Activated CD8-positive, alpha-beta memory T cell treated with anti-CD3 and anti-CD28 coated beads for 36 hours (primary cell): Measurements from ENCODE around the gene XYLT1. TPM values are rescaled to one million over a fixed set of nuclear protein-coding genes. Genes with fewer than 3 reads are reported as not detected.

Source experiments
- CTCF ChIA-PET: fragments of 350-600 bp; sonication (Branson Sonifier 250); formaldehyde crosslinking; loops from one replicate; lab custom pipeline; 2021; ENCODE audit warnings: antibody characterized with exemption; lab: Charles Lee
- POLR2A ChIA-PET: fragments of 350-600 bp; sonication (Branson Sonifier 250); formaldehyde crosslinking; loops from one replicate; lab custom pipeline; 2021; ENCODE audit warnings: antibody characterized with exemption; lab: Charles Lee
- total RNA-seq, 2 experiments: library from RNA; stranded (reverse); gene quantifications; one replicate each; pipeline ENCODE4 v1.2.3, GENCODE V29; 2021

XYLT1 gene
- total RNA-seq, 2 experiments from 2014 or later = 4.9 to 5.2 TPM

DNA sequence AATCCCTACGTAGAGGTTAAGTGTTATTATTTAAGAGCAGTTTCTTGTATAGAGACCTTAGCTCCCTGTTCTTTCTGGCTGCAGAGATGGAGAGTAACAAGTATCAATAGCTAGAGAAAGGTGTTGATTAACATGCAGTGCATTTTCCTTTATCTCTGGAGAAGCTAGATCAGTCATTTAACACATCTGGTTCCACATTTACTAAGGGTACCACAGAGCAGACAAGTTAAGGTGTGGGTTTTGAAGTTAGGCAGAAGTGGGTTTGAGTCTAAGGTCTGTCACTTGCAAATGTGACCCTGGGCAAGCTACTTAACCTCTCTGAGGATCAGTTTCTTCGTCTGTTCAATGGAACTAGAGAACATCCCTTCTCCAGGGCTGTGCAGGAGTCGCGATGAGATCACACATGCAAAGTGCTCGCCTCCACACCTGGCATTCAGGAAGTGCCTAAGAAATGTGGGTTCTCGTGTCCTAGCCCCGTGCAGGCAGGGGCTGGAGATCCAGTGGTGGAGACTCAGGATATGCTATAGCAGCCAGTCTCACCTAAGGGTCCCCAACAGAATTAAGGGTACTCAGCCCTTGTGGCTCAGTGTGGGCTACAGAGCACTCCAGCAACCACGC, 224.4 kb downstream of the XYLT1 start:
- POLR2A ChIA-PET = no interaction called here
- CTCF ChIA-PET = no interaction called here

DNA sequence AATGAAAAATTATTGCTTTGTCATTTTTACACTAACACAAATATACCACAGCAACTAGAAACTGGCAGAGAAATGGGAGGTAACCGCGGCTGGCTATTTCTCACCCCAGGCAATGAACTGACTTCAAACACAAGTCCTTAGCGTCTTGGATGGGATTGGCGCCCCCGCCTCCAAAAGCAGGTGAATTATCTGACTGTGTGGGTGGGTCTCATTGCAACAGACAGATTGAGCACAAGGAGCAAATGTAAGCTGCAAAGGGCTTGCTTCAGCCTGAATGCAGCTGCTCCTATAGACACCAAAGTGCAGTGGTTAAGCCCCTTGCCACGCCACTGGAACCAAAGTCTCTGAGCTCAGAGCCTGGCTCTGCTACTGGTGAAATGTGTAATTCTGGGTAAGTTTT, 225.0 kb downstream of the XYLT1 start:
- POLR2A ChIA-PET = interaction anchor here (0.6 kb wide), 1 partner anchor 21 kb away, joined by 3 read pairs; no protein-coding TSS in a partner anchor
- CTCF ChIA-PET = no interaction called here

DNA sequence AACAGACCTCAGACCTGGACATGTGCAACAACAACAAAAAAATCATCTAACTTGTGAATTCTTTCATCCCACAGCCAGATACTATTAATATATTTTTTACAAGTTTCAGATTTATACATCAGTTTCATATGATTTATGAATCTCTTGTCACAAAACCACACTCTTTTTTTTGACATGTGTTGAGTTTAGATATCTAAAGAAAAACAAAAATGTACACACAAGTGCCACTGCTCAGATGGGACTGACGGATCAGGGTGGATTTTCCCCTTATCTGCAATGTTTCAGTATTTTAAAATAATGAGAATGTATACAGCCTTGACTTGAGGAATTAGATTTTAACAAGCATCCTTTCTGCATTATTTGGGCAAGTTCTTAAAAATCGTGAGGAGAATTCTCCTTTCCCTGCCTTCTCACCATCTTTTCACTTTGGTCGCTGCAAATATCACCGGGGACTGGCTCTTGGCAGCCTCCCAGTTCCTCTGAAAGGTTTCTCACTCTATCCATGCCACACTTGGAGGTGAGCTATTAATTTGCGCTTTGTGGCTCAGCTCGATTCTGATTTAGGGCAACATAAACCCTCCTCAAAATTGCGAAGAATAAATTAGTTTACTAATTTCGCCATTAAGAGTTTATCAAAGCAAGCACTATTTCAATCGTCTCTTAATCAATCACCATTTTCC, 225.7 kb downstream of the XYLT1 start:
- ChIA-PET CTCF (no interaction called here), POLR2A (no interaction called here)

DNA sequence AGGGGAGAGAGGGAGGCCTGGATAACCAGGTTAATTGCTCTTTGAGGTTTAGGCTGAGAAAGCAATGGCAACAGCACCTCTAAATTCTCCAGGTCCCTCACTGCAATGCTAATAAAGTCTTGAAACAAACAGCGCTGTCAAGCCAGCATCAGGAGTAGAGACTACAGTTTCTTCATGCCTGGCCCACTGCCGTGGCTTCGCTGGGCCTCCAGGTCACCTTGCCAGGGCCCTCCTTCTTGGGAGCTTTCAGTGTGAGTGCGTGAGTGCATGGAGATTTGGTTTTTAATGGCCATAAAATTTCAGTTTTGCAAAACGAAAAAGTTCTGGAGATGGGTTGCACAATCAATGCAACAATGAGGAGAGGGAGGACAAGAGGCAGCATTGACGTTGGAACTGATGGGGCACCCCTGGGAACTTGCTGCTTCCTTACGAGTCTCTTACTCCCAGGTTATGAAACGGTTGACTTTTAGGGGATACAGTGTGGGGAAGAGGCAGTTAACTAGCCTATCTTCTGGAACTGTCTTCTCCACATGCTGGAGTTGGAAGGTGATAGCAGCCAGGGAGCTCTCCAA, 229.4 kb downstream of the XYLT1 start:
- ChIA-PET POLR2A (no interaction called here), CTCF (no interaction called here)

DNA sequence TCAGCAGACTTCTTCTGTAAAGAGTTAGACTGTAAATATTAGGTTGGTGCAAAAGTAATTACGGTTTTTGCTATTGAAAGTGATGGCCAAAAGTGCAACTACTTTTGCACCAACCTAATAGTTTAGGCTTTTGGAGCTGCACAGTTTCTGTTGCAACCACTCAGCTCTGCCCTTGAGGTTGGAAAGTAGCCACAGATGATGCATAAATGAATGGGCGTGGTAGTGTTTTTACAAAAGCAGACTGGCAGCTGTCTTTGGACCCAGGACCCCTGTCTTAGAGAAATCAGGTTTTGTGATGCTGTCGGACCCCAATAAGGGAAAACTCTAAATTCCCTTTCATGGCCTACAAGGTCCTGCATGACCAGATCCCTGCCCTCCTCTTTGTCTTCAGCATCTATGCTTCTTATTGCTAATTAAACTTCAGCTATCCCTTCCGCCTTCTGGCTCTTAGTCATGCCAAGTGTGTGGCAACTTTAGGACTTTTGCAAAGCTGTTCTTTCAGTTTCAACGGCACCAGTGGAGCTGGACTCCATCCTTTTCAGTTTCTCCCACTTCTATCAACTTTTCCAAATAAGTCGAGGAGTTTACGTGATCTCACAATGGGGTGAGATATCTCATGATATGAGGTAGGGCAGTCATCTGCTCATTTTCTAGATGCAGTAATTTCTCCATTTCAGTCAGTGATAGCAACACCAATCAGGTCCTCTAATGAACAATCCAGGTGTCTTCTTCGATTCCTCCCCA, 232.3 kb downstream of the XYLT1 start:
- CTCF ChIA-PET = no interaction called here
- POLR2A ChIA-PET = no interaction called here

DNA sequence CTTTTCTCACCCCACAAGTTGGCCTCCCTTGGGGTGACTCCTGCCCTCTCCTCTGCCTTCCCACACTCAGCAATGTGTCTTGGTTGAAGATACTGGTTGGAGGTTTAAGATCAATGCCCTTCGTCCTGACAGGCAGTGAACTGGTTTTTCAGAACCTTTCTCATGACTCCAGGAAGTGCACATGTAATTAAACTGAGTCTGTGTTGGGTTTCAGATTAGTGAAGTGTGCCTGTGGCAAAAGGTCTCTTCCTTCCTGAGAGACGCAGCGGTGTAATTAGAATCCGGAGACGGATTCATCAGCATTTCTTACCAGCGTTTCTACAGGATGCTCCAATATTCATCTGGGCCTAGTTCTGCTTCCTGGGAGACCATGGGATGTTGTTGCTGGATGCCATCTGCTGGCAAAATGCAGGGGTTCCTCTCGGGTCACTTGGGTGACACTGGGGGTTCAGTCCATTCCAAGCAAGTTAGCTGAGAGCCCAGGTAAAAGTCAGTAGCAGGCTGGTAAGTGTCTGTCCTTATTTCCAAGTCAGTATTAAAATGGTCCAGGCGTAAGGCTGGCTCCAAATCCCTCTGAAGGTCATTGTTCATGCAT, 233.3 kb downstream of the XYLT1 start:
- CTCF ChIA-PET = no interaction called here
- POLR2A ChIA-PET = no interaction called here

DNA sequence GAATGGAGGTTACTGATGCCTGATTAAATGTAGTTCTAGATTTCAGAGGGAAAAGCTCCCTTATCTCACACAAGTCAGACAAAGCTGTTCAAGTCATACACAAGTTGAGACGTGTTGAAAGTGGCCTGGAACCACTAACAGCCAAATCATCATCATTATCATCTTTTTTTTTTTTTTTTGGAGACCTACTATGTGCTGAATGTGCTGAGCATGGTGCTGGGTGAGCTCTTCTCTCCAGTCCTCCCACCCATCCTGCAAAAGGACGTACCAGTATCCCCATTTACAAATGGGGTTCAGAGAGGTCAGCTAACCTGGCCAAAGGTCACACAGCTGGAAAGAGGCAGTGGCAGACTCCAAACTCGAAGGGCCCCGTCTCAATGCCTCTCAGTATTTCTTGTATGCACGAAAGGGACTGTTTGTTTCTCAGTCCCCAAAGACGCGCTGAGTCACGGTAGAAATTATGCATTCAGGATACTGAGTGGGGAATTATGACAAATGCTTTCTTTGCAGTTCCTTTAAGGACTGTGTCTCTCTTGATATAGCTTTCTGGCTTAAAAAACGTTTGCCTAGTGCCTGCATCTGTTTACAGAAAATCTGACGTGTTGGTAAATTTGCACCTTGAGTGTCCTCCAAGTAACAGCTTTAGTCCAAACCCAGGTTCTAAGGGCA, 235.5 kb downstream of the XYLT1 start:
- ChIA-PET POLR2A (interaction anchor here (0.6 kb wide), 1 partner anchor 312 kb away, joined by 3 read pairs; no protein-coding TSS in a partner anchor), CTCF (interaction anchor here (0.6 kb wide), 2 partner anchors 11 to 13 kb away, joined by 3 to 4 read pairs; no protein-coding TSS in a partner anchor)

DNA sequence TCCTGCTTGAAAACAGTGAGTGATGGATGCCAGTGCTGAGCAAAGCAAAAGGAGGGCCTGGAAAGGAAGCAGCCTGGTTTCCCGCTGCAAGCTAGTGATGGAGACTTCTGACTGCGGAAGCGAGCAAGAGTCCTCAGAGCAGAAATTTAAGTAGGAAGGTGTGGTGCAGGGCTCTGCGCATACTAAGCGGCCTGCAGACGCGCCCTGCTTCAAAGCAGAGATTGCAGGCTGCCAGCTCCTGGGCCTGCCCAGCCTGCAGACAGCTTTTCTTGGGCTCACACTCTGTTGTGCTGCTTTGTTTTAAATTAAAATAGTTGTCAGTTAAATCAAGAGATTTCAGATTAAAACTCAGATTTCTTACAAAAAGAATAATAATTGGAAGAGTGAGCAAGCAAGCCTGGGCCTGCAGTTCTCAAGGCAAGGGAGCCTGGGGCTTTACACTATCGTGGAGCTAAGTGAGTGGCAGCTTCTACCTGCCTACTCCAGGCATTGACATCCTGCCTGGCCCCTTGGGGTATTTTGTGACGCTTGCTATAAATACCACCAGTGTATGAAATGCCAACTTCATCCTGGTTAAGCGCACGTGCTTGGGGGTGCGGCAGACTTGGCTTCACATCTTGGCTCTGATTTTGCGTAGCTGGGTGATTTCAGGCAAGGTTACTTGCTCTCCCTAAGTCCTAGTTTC, 237.3 kb downstream of the XYLT1 start:
- CTCF ChIA-PET = no interaction called here
- POLR2A ChIA-PET = no interaction called here

DNA sequence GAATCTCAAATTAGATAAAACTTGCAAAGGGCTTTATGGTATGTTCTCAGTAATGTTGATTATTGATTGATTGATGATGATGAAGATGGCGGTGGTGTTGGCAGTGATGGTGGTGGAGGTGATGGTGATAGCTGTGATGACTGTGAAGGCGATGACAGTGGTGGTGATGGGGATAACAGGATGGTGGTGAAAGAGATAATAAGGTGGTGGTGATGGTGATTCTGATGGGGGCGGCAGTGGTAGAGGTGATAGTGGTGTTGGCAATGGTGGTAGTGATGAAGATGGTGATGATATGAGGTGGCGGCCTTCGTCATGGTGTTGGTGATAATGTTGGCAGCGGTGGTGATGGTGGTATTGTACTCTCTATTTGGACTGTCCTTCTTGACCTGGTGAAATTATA, 238.3 kb downstream of the XYLT1 start:
- CTCF ChIA-PET = no interaction called here

DNA sequence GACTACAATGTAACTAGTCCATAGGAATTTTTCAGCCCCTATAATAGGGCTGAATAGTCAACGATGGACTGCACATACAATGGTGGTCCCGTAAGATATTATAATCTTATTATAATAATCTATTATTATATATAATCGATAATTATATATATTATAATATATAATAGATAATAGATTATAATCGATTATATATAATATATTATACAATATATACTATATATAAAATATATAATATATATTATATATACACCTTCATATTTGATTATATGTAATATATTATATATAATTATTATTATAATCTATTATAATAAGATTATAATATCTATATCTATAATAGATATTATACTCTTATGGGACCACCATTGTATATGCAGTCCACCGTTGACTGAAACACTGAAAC, 238.8 kb downstream of the XYLT1 start:
- ChIA-PET POLR2A (no interaction called here), CTCF (no interaction called here)

More for the DNA sequence above, 238.3 kb downstream of the XYLT1 start:
- POLR2A ChIA-PET = no interaction called here

DNA sequence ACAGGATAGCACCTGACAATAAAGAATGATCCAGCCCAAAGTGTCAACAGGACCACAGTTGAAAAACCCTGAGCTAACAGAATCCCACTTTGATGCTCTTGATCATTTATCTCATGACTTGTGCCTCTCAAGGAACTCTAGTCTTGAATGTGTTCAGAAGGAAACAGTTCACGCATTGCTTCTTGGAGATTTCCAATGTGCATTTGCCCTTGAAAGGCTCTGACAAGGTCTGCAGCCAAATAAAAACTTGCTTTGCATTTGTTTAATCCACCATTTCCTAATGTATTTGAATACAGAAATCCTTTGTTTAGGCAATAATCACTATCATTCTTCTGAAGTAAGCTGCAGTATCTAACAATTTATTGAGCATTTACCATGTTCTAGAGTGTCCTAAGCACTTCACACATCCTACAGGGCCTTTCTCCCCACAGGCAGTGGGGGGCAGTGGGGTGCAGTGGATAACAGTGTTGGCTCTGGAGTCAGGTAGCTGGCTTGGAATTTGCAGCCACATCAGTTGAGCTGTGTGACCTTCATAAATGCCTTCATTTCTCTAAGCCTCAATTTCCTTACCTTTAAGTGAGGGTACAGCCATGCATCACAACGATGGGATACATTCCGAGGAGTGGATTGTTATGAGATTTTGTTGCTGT, 239.7 kb downstream of the XYLT1 start:
- POLR2A ChIA-PET = no interaction called here
- CTCF ChIA-PET = no interaction called here

DNA sequence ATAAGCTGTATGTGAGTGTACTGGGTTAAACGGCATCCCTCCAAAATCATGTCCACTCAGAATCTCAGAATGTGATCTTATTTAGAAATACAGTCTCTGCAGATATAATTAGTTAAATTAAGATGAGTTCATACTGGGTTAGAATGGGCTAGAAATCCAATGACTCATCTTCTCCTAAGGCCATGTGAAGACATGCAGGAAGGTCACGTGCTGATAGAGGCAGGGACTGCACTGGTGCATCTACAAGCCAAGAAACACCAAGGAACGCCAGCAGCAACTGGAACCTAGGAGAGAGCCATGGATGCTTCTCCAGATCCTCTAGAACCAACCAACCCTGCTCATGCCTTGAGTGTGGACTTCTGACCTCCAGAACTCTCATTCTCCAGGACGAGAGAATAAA, 241.0 kb downstream of the XYLT1 start:
- ChIA-PET CTCF (no interaction called here), POLR2A (no interaction called here)

DNA sequence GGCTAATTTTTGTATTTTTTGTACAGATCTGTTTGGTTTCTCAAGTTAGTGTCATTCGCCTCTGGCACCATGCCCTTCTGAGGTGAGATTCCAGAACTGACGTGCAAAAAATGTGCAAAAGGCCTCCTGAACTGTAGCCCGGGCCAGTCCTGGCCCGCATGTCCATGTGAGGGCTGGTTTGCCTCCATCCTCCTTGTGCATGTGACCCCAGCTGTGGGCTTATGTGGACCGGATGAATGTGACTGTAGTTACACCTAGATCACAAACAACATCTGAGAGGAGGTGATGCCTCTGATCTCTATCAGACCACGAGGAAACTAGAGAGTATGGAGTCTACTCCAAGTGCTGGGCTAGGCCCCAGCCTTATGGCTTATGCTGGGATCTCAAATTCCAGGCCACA, 241.6 kb downstream of the XYLT1 start:
- ChIA-PET CTCF (no interaction called here), POLR2A (no interaction called here)

DNA sequence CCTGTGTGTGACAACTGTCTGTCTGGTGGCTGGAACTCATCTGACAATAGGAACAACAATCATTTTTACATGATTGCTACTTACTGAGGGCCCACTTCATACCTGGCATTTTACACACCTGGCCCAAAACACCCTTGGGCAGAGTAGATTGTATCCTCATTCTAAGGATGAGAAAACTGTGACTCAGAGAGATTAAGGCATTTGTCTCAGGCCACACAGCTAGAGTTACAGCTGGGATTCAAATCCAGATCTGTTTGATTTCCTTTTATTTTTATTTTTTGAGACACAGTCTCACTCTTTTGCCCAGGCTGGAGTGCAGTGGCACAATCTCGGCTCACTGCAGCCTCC, 242.1 kb downstream of the XYLT1 start:
- CTCF ChIA-PET = no interaction called here
- POLR2A ChIA-PET = no interaction called here

DNA sequence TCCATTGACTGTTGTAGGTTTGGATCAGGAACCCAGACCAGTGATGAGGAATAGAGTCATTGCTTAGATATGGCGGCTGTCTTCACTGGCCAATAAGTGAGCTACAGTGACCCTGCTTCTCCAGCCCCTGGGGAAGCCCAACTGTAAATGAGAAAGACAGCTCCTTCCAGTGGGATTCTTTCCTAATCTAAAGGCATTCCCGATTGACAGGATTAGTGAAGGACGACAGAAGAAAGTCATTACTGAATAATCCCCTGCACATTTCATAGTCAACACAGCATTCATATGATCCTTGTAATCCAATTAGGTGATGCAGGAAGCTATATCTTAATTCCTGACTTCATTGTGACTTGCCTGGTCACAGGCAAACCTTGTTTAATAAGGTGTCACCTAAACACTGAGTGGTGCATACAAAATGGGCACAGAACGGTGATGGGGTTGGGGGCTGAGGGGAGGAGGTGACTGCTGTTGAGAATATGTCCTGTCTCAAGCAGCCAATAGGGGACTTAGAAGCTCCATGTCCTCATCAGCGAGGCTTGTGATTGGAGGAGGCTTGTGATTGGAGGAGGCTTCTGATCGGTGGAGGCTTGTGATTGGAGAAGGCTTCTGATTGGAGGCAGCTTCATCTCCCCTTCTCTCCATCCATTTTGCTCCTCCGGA, 242.6 kb downstream of the XYLT1 start:
- CTCF ChIA-PET = no interaction called here
- POLR2A ChIA-PET = no interaction called here

DNA sequence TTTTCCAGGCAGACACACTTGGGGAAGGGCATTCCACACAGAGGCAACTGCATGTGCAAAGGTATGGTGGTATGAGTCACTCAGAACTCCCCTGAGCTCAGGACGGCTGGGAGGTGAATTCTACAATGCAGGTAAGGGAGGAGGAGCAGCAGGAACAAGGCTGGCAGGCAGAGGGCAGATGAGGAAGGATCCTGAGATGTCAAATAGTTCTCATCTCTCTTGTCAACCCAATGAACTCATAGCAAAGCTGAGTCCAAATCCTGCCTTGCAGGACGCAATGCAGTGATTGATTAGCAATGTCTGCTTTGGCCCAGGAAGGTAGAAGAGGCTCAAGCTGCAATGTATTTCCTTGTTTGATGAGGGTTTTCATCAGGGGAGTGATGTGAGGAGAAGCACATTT, 243.5 kb downstream of the XYLT1 start:
- POLR2A ChIA-PET = no interaction called here

DNA sequence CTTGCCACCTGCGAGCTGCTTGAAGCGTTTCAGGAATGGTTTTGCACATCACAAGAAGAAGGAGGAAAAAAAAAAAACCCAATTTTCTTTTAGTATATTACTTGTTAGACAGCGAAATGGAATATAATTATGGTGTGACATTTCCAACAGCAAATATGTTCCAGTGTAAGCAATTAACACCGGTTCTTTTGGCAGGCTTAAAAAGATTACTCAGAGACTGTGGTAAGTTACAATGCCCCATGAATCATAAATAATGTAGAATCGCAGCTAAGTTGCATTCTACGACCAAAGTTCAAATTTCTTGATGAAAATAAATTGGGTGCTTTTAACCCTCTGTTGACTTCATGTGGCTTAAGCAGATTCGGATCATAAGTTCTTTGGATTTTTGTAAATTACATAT, 245.2 kb downstream of the XYLT1 start:
- ChIA-PET POLR2A (interaction anchor here (0.7 kb wide), 1 partner anchor 20 kb away, joined by 3 read pairs; no protein-coding TSS in a partner anchor), CTCF (interaction anchor here (1.0 kb wide), 1 partner anchor 32 kb away, joined by 3 read pairs; no protein-coding TSS in a partner anchor)

More for the DNA sequence above, 243.5 kb downstream of the XYLT1 start:
- CTCF ChIA-PET = no interaction called here

DNA sequence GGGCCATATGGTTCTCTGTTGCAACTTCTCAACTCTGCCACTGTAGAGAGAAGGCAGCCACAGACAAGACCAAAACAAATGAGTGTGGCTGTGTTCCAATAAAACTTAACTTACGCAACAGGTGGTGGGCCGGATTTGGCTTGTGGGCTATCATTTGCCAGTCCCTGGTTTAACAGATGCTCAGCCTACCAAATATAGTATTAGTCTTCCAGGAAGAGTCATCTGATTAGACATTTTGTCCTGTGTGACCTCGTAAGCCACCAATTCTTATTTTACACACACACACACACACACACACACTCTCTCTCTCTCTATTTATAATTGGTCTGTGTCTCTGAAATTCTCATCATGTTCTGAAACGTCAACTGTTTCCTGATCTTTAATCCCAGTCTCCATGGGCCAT, 245.9 kb downstream of the XYLT1 start:
- ChIA-PET CTCF (interaction anchor here (0.6 kb wide), 1 partner anchor 11 kb away, joined by 3 read pairs; no protein-coding TSS in a partner anchor), POLR2A (interaction anchor here (0.7 kb wide), 1 partner anchor 21 kb away, joined by 3 read pairs; no protein-coding TSS in a partner anchor)
